ENCODE results near the gene CCDC102B.
A peak's percentile ranks its signal among the peaks of the same experiment; 100 is the strongest.
"Not testable (repeated sequence)": the region's sequence is repeated elsewhere in the genome, so short reads cannot be mapped to it uniquely, and the experiment has no call there.

The CCDC102B gene

GRCh38 chr18:68772268-68772667, 25.6 kb upstream of the CCDC102B start:
- H3K4me3 ChIP-seq (replicated peaks; ENCODE audit: low read depth, low read length), result no peak overlapping the region
- TF ChIP-seq CTCF (IDR thresholded peaks at IDR 0.05; ENCODE audit: low read length, missing control alignments), result no peak
- DNase-seq (ENCODE audit: low read depth), result no peak

GRCh38 chr18:68778280-68778886, 19.5 kb upstream of the CCDC102B start:
- TF ChIP-seq CTCF (IDR thresholded peaks at IDR 0.05; ENCODE audit: low read length, missing control alignments), result no peak
- no peak overlapping the region for H3K4me3 ChIP-seq (replicated peaks; ENCODE audit: low read depth, low read length)
- DNase-seq (ENCODE audit: low read depth), result no peak

GRCh38 chr18:68779169-68779568, 18.7 kb upstream of the CCDC102B start:
- no peak overlapping the region for H3K4me3 ChIP-seq (replicated peaks; ENCODE audit: low read depth, low read length)
- TF ChIP-seq CTCF (IDR thresholded peaks at IDR 0.05; ENCODE audit: low read length, missing control alignments), result no peak
- peak; percentile 92 for DNase-seq (ENCODE audit: low read depth)

GRCh38 chr18:68780802-68781635, 16.9 kb upstream of the CCDC102B start:
- H3K4me3 ChIP-seq (replicated peaks; ENCODE audit: low read depth, low read length), result no peak overlapping the region
- no peak for DNase-seq (ENCODE audit: low read depth)
- TF ChIP-seq CTCF (IDR thresholded peaks at IDR 0.05; ENCODE audit: low read length, missing control alignments), result no peak

GRCh38 chr18:68783506-68783905, 14.4 kb upstream of the CCDC102B start:
- TF ChIP-seq CTCF (IDR thresholded peaks at IDR 0.05; ENCODE audit: low read length, missing control alignments), result no peak
- no peak for DNase-seq (ENCODE audit: low read depth)
- no peak overlapping the region for H3K4me3 ChIP-seq (replicated peaks; ENCODE audit: low read depth, low read length)

GRCh38 chr18:68784071-68784470, 13.8 kb upstream of the CCDC102B start:
- H3K4me3 ChIP-seq (replicated peaks; ENCODE audit: low read depth, low read length), result no peak overlapping the region
- TF ChIP-seq CTCF (IDR thresholded peaks at IDR 0.05; ENCODE audit: low read length, missing control alignments), result no peak
- no peak for DNase-seq (ENCODE audit: low read depth)

- H3K4me3 ChIP-seq (replicated peaks; ENCODE audit: low read depth, low read length); DNase-seq (ENCODE audit: low read depth): not testable (repeated sequence)
These were observed 7.6 kb upstream of the CCDC102B start for GRCh38 chr18:68790290-68790689.
